ENCODE results near the gene REG1B.

DNA sequence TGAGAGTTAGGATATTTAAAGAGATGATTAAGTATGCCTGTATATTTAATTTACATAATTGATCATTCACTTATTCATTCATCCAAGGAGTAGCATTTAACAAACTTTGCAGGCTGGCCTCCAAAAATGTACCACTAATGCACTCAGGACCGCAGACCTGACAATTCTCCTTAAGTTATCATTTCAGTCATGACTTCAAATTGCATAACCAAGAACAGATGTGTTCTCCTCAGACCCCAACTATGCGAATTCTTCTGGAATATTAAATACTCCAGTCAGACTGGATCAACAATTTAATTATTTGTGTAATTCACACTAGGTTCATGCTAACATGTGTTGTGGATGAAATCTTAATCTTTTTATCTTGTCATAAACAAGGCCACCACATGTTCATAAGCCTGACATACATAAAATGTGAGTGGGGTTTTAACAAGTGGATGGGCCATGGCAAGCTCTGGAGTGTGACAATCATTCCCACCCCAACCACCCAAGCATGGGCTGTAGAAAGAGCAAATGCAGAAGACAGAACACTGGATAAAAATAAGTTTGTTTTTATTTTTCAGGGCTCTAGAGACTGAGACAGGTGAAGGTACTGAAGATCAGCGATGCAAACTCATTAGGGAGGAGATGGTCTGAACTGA lies 3.2 kb downstream of the REG1B start:
- TF ChIP-seq, protein P1, sequence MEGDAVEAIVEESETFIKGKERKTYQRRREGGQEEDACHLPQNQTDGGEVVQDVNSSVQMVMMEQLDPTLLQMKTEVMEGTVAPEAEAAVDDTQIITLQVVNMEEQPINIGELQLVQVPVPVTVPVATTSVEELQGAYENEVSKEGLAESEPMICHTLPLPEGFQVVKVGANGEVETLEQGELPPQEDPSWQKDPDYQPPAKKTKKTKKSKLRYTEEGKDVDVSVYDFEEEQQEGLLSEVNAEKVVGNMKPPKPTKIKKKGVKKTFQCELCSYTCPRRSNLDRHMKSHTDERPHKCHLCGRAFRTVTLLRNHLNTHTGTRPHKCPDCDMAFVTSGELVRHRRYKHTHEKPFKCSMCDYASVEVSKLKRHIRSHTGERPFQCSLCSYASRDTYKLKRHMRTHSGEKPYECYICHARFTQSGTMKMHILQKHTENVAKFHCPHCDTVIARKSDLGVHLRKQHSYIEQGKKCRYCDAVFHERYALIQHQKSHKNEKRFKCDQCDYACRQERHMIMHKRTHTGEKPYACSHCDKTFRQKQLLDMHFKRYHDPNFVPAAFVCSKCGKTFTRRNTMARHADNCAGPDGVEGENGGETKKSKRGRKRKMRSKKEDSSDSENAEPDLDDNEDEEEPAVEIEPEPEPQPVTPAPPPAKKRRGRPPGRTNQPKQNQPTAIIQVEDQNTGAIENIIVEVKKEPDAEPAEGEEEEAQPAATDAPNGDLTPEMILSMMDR (IDR thresholded peaks at IDR 0.05): no peak
- TF ChIP-seq POLR2AphosphoS5 (IDR thresholded peaks at IDR 0.05; ENCODE audit: low read depth, low read length): no peak
- TF ChIP-seq, protein P2, sequence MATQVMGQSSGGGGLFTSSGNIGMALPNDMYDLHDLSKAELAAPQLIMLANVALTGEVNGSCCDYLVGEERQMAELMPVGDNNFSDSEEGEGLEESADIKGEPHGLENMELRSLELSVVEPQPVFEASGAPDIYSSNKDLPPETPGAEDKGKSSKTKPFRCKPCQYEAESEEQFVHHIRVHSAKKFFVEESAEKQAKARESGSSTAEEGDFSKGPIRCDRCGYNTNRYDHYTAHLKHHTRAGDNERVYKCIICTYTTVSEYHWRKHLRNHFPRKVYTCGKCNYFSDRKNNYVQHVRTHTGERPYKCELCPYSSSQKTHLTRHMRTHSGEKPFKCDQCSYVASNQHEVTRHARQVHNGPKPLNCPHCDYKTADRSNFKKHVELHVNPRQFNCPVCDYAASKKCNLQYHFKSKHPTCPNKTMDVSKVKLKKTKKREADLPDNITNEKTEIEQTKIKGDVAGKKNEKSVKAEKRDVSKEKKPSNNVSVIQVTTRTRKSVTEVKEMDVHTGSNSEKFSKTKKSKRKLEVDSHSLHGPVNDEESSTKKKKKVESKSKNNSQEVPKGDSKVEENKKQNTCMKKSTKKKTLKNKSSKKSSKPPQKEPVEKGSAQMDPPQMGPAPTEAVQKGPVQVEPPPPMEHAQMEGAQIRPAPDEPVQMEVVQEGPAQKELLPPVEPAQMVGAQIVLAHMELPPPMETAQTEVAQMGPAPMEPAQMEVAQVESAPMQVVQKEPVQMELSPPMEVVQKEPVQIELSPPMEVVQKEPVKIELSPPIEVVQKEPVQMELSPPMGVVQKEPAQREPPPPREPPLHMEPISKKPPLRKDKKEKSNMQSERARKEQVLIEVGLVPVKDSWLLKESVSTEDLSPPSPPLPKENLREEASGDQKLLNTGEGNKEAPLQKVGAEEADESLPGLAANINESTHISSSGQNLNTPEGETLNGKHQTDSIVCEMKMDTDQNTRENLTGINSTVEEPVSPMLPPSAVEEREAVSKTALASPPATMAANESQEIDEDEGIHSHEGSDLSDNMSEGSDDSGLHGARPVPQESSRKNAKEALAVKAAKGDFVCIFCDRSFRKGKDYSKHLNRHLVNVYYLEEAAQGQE (IDR thresholded peaks at IDR 0.05; ENCODE audit: insufficient read depth in 1 of 2, low read depth in 2 of 2, low read length in 1 of 2): no peak
